ENCODE measurements around the gene ZDHHC18.
"Not testable (repeated sequence)": the region's sequence is repeated elsewhere in the genome, so short reads cannot be mapped to it uniquely, and the experiment has no call there.

The ZDHHC18 gene

GRCh38 chr1:26861286-26861701 lies 34.8 kb downstream of the ZDHHC18 start:
- no peak for DNase-seq

- DNase-seq: no peak
These were observed 35.4 kb downstream of the ZDHHC18 start for GRCh38 chr1:26861889-26862378.

- peak; percentile 72 for DNase-seq
These were observed 36.5 kb downstream of the ZDHHC18 start, which contains the start of gene SFN for GRCh38 chr1:26862781-26863684. SFN (plus strand) TSS chr1:26863149; CDS start chr1:26863213, 64 bp downstream.

- DNase-seq: no peak
These were observed 37.2 kb downstream of the ZDHHC18 start for GRCh38 chr1:26863685-26864077.

- peak; percentile 96 for DNase-seq
These were observed 38.4 kb downstream of the ZDHHC18 start for GRCh38 chr1:26864610-26865480.

GRCh38 chr1:26873097-26873496 lies 46.6 kb downstream of the ZDHHC18 start:
- DNase-seq: not testable (repeated sequence)

GRCh38 chr1:26874896-26875295 lies 48.4 kb downstream of the ZDHHC18 start:
- DNase-seq: no peak

- no peak for DNase-seq
These were observed 50.8 kb downstream of the ZDHHC18 start for GRCh38 chr1:26877326-26877725.

GRCh38 chr1:26879793-26880192 lies 53.3 kb downstream of the ZDHHC18 start:
- no peak for DNase-seq

- not testable (repeated sequence) for DNase-seq
These were observed 55.1 kb downstream of the ZDHHC18 start for GRCh38 chr1:26881611-26882010.

GRCh38 chr1:26882696-26883463 lies 56.4 kb downstream of the ZDHHC18 start:
- DNase-seq: no peak

- DNase-seq: no peak
These were observed 60.6 kb downstream of the ZDHHC18 start for GRCh38 chr1:26887125-26887524.

GRCh38 chr1:26888231-26888630 lies 61.7 kb downstream of the ZDHHC18 start:
- DNase-seq: no peak

- DNase-seq: peak; percentile 83
These were observed 63.3 kb downstream of the ZDHHC18 start, which contains the start of gene GPN2 for GRCh38 chr1:26889551-26890466. GPN2 (minus strand) TSS chr1:26890283; CDS start chr1:26890096, 187 bp downstream.

GRCh38 chr1:26890467-26890796 lies 63.9 kb downstream of the ZDHHC18 start:
- DNase-seq: no peak

GRCh38 chr1:26894263-26894662 lies 67.8 kb downstream of the ZDHHC18 start:
- DNase-seq: no peak

- DNase-seq: no peak
These were observed 70.9 kb downstream of the ZDHHC18 start for GRCh38 chr1:26897351-26897750.

GRCh38 chr1:26900001-26900814 lies 73.7 kb downstream of the ZDHHC18 start, which contains the start of gene GPATCH3:
GPATCH3 (minus strand) TSS chr1:26900467; CDS start chr1:26900442, 25 bp downstream.
- peak; percentile 90 for DNase-seq

GRCh38 chr1:26900815-26901511 lies 74.5 kb downstream of the ZDHHC18 start:
- DNase-seq: no peak
